GM23248 (cell line): Measurements from ENCODE around the gene CFB. TPM values are rescaled to one million over a fixed set of nuclear protein-coding genes. Genes with fewer than 3 reads are reported as not detected.
A peak's percentile ranks its signal among the peaks of the same experiment; 100 is the strongest.

Source experiments
- DNase-seq: peaks from one replicate; pipeline ENCODE4 v3.0.0-alpha.2; 2015
- H2AFZ ChIP-seq: fragments of 200-600 bp; sonication (generic); 2 replicates; pipeline ENCODE4 v1.6.1; 2016; ENCODE audit warnings: antibody characterized with exemption
- H3F3A ChIP-seq: fragments of 200-600 bp; sonication (generic); 2 replicates; pipeline ENCODE4 v1.6.1; 2016; ENCODE audit warnings: mild to moderate bottlenecking, antibody characterized with exemption, mixed run types; ENCODE audit not compliant: insufficient read depth
- H3K27ac ChIP-seq: fragments of 200-600 bp; sonication (generic); 2 replicates; pipeline ENCODE4 v1.5.1; 2016; ENCODE audit warnings: mild to moderate bottlenecking
- H3K27me3 ChIP-seq: fragments of 200-600 bp; sonication (generic); replicated peaks from 2 replicates; pipeline ENCODE4 v1.6.1; 2016; ENCODE audit warnings: mild to moderate bottlenecking; ENCODE audit not compliant: insufficient read depth
- H3K36me3 ChIP-seq: fragments of 200-600 bp; sonication (generic); 2 replicates; pipeline ENCODE4 v1.6.1; 2016; ENCODE audit warnings: low read depth, mild to moderate bottlenecking
- H3K4me1 ChIP-seq: fragments of 200-600 bp; sonication (generic); 2 replicates; pipeline ENCODE4 v1.6.1; 2016; ENCODE audit warnings: mild to moderate bottlenecking; ENCODE audit not compliant: insufficient read depth
- H3K4me2 ChIP-seq: fragments of 200-600 bp; sonication (generic); one replicate; pipeline ENCODE4 v1.6.1; 2016; ENCODE audit warnings: mild to moderate bottlenecking; ENCODE audit not compliant: unreplicated experiment
- H3K4me3 ChIP-seq: fragments of 200-600 bp; sonication (generic); 2 replicates; pipeline ENCODE4 v1.5.1; 2016; ENCODE audit warnings: mild to moderate bottlenecking
- H3K79me2 ChIP-seq: fragments of 200-600 bp; sonication (generic); 2 replicates; pipeline ENCODE4 v1.6.1; 2016; ENCODE audit warnings: mild to moderate bottlenecking; ENCODE audit not compliant: insufficient read depth
- H3K9ac ChIP-seq: fragments of 200-600 bp; sonication (generic); 2 replicates; pipeline ENCODE4 v1.6.1; 2016; ENCODE audit warnings: mild to moderate bottlenecking
- H3K9me2 ChIP-seq: fragments of 200-600 bp; sonication (generic); 2 replicates; pipeline ENCODE4 v1.6.1; 2016; ENCODE audit warnings: mixed run types, mild to moderate bottlenecking, moderate library complexity; ENCODE audit not compliant: insufficient read depth
- H3K9me3 ChIP-seq: fragments of 200-600 bp; sonication (generic); one replicate; pipeline ENCODE4 v1.6.1; 2017; ENCODE audit warnings: low read depth
- H4K20me1 ChIP-seq: fragments of 200-600 bp; sonication (generic); 2 replicates; pipeline ENCODE4 v1.6.0; 2016; ENCODE audit not compliant: insufficient read depth
- EZH2 ChIP-seq: fragments of 200-600 bp; sonication (generic); IDR thresholded peaks from 2 replicates; pipeline ENCODE4 v1.6.1; 2018; ENCODE audit warnings: antibody characterized with exemption, mild to moderate bottlenecking; ENCODE audit not compliant: insufficient read depth, poor library complexity, severe bottlenecking
- EZH2phosphoT487 ChIP-seq: fragments of 200-600 bp; sonication (generic); IDR thresholded peaks from 2 replicates; pipeline ENCODE4 v1.6.1; 2018; ENCODE audit warnings: antibody characterized with exemption, moderate library complexity, mild to moderate bottlenecking, low read depth; ENCODE audit not compliant: insufficient read depth
- WGBS, 2 experiments: methylation state at CpG; one replicate each; pipeline ENCODE4 v1.1.6; 2015 to 2017; ENCODE audit warnings: low lambda C conversion rate in 2 of 2, low coverage in 1 of 2; ENCODE audit errors: missing lambda C conversion rate in 2 of 2; 5-methylcytosine and 5-hydroxymethylcytosine counted together
- in situ Hi-C: fragments of 300-500 bp; cut with MboI; formaldehyde crosslinking; loops from 2 replicates; pipeline ENCODE4 v1.15.0; 2020
- polyA plus RNA-seq: library from polyadenylated mRNA; unstranded; fragments of >200 nt; fragmentation: Nextera tagmentation; extraction: Ambion mirVana; gene quantifications from 2 replicates; pipeline ENCODE4 v1.2.1, GENCODE V29; 2016
- total RNA-seq: library from RNA; depleted of rRNA; stranded (reverse); fragments of >200 nt; shearing (Covaris generic); gene quantifications from 2 replicates; pipeline ENCODE4 v1.2.3, GENCODE V29; 2014

The CFB gene
- total and polyA plus RNA-seq, 2 experiments from 2014 or later = 3.9 to 4.4 TPM

DNA sequence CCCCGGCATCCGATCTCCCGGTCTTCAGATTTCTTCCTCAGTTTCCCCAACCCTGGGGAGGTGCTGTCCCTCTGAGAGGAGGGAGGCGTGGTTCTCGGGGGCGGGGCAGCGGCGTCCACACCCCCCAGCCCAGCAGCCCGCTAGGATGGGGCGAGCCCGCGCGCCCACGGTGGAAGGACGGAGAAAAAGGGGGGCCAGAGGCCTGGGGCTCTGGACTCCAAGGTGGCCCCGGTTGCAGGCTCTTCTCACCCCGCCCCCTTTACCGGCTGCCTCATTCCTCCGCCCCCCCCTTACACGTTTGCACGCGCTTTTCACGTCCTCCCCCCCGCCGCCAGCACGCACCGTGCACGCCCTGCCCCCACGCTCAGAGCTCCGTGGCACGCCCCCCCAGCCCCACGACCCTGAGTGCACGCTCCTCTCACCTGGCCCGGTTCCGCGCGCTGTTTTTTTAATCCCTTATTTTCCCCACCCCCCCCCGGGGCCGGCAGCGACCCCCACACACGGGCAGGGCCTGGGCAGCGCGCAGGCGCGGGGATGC lies 44.4 kb upstream of the CFB start:
- in situ Hi-C loops = no loop called here
- Histone ChIP-seq H3K9me3 (no peaks in the 10 kb centered on the region), H4K20me1 (no peaks in the 10 kb centered on the region), H3K4me1 (peaks cover 10% of the 10 kb centered on the region), H3K36me3 (no peaks in the 10 kb centered on the region), H3K9me2 (no peaks in the 10 kb centered on the region), H3K4me2 (peak overlapping the region; percentile 78), H2AFZ (peak overlapping the region; percentile 86; the same call in 1 of the 2 replicates), H3K9ac (peak overlapping the region; percentile 83), H3K4me3 (peak overlapping the region; percentile 78), H3K27me3 (no peaks in the 10 kb centered on the region), H3K27ac (peak overlapping the region; percentile 70), H3F3A (peaks cover 13% of the 10 kb centered on the region), H3K79me2 (peaks cover 6% of the 10 kb centered on the region; the same call in 1 of the 2 replicates)
- TF ChIP-seq EZH2phosphoT487 (no peak), EZH2 (no peak)
- DNase-seq = peak; percentile 82
- 0 to 1% methylated on average over 4 to 45 of the region's 45 CpGs for WGBS, 2 experiments

DNA sequence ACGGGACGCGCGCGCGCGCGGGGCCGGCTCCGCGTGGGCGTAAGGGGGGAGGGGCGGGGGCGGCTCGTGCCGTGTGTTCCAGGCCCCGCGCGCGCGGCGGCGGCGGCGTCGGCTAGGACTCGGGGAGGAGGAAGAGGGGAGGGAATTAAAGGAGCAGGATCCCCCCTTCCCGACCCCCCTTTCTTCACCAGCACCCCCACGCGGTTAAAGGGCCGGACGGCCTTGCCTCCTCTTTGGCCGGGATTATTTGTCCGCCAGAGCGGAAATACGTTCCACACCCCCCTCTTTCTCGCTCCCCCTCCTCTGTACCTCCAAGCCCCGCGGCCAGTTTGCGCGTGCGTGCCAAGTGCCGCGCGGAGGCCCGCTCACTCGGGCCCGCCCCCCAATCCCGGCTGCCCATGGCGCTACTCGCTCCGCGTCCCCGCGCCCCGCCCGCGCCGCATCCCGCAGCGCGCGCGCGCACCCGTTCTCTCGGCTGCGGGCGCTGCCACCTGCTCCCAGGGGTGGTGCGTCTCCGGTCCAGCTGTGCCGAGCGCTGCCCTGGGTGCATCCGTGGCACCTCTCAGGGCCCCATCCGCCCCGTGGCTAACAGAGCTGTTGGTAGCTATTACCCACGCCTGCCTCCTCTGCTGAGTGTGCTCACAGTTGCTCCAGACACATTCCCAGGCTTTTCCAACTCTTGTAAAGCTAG lies 43.8 kb upstream of the CFB start, which contains the start of gene ZBTB12:
Gene ZBTB12, minus strand, starts transcription at position 134 of the 691 bp plus-strand sequence. CDS start 781 bp downstream, outside the sequence.
- Histone ChIP-seq H3K4me1 (peaks cover 14% of the 10 kb centered on the region), H3F3A (peaks cover 13% of the 10 kb centered on the region), H3K36me3 (no peaks in the 10 kb centered on the region), H3K9me3 (no peaks in the 10 kb centered on the region), H3K4me3 (peak within 1 kb of the TSS; percentile 78), H3K9me2 (no peaks in the 10 kb centered on the region), H4K20me1 (no peaks in the 10 kb centered on the region), H2AFZ (peak within 1 kb of the TSS; percentile 86), H3K27me3 (no peaks in the 10 kb centered on the region), H3K79me2 (peaks cover 6% of the 10 kb centered on the region; the same call in 1 of the 2 replicates), H3K4me2 (peak within 1 kb of the TSS; percentile 78), H3K27ac (peak within 1 kb of the TSS; percentile 70), H3K9ac (peak within 1 kb of the TSS; percentile 83)
- 1% methylated on average over 21 to 77 of the region's 77 CpGs for WGBS, 2 experiments
- in situ Hi-C loops = no loop called here
- TF ChIP-seq EZH2phosphoT487 (no peak), EZH2 (no peak)
- peak; percentile 94 for DNase-seq

DNA sequence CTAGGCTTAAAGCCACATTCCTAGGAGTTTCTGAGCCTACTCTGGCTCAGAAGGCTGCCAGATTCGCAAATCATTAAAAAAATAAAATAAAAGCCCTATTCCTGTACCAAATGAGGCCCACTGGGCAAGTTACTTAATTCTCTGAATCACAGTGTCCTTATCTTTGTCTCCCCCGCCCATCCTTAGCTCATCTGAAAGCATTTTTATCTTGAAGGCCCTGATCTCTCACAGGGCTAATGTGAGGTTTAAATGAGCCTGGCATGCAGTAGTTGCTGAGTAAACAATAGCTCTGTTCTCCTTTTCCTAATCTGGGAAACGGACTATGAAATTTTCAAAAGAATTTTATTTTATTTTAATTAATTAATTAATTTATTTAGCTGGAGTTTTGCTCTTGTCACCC lies 41.9 kb upstream of the CFB start:
- H3K4me1 ChIP-seq = peaks cover 23% of the 10 kb centered on the region
- DNase-seq = no peak
- WGBS, 2 experiments = 90 to 96% methylated on average over 3 of the region's 3 CpGs
- H3K79me2 ChIP-seq = 0 out of 2 replicates have a peak, but pooled peaks cover under 1% of the 10 kb centered on the region
- no peaks in the 10 kb centered on the region for H3K9me3 ChIP-seq
- no peak overlapping the region for H3K4me3 ChIP-seq
- H3K9me2 ChIP-seq = no peaks in the 10 kb centered on the region
- H3K27ac ChIP-seq = no peak overlapping the region
- no peak overlapping the region for H2AFZ ChIP-seq
- in situ Hi-C loops = no loop called here
- no peaks in the 10 kb centered on the region for H4K20me1 ChIP-seq
- H3K9ac ChIP-seq = no peak overlapping the region
- H3K4me2 ChIP-seq = no peak overlapping the region
- TF ChIP-seq EZH2 (no peak), EZH2phosphoT487 (no peak)
- H3K36me3 ChIP-seq = no peaks in the 10 kb centered on the region
- H3K27me3 ChIP-seq = no peaks in the 10 kb centered on the region
- peaks cover 9% of the 10 kb centered on the region for H3F3A ChIP-seq

DNA sequence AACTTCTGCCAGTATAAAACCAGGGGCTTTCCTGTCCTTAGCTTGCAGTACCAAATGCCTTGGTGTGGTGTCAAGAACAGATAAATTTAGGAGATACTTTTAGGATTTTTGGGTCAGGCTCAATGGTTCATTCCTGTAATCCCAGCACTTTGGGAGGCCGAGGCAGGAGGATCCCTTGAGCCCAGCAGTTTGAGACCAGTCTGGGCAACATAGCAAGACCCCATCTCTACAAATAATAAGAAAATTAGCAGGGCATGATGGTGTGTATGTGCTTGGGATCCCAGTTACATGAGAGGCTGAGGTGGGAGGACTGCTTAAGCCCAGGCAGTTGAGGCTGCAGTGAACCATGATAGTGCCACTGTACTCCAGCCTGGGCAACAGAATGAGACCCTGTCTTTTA lies 40.9 kb upstream of the CFB start:
- Histone ChIP-seq H3K9me3 (no peaks in the 10 kb centered on the region), H3K27ac (no peak overlapping the region), H3K36me3 (no peaks in the 10 kb centered on the region), H3K79me2 (no peaks in the 10 kb centered on the region), H3K4me2 (no peak overlapping the region), H3F3A (peaks cover 17% of the 10 kb centered on the region), H3K4me3 (no peak overlapping the region), H3K9ac (no peak overlapping the region), H3K27me3 (no peaks in the 10 kb centered on the region), H4K20me1 (no peaks in the 10 kb centered on the region), H3K4me1 (peaks cover 33% of the 10 kb centered on the region), H2AFZ (no peak overlapping the region), H3K9me2 (no peaks in the 10 kb centered on the region)
- DNase-seq = no peak
- in situ Hi-C loops = no loop called here
- TF ChIP-seq EZH2phosphoT487 (no peak), EZH2 (no peak)
- WGBS, 2 experiments = 100% methylated on average over 1 of the region's 1 CpG
